Measurements from ENCODE around the gene MT1M.

DNA sequence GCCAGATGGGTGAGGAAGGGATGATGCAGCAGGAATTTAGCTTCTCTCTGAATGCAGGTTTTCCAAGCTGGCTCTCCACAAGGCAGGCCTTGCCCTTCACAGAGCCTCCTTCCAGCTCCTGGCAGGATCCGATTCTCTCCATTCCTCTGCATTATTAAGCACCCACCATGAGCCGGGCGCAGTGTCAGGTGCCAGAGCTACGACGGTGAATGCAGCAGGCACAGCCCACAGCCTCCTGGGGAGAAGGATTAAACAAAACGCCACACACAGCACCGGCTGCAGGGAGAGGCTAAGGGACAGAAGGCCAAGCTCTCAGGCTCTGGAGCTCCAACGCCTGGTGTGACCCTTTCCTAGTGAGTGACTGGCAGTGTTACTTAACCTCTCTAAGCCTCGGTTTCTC, 31.1 kb upstream of the MT1M start:
- TF ChIP-seq POLR2A (IDR thresholded peaks at IDR 0.05; ENCODE audit: borderline replicate concordance, extremely low read depth, insufficient read depth, insufficient read length) (no peak), SP1 (IDR thresholded peaks at IDR 0.05; ENCODE audit: low read depth) (no peak), ZNF274 (IDR thresholded peaks at IDR 0.05; ENCODE audit: low read depth, low read length) (no peak), SRF (IDR thresholded peaks at IDR 0.05; ENCODE audit: low read depth) (no peak), POLR2AphosphoS5 (IDR thresholded peaks at IDR 0.05; ENCODE audit: low read depth, low read length) (no peak), EZH2 (IDR thresholded peaks at IDR 0.05) (no peak), CEBPB (IDR thresholded peaks at IDR 0.05; ENCODE audit: low read depth) (no peak), YY1 (IDR thresholded peaks at IDR 0.05; ENCODE audit: extremely low read depth, insufficient replicate concordance, low read depth, low read length) (no peak)
- TF ChIP-seq, protein P1, sequence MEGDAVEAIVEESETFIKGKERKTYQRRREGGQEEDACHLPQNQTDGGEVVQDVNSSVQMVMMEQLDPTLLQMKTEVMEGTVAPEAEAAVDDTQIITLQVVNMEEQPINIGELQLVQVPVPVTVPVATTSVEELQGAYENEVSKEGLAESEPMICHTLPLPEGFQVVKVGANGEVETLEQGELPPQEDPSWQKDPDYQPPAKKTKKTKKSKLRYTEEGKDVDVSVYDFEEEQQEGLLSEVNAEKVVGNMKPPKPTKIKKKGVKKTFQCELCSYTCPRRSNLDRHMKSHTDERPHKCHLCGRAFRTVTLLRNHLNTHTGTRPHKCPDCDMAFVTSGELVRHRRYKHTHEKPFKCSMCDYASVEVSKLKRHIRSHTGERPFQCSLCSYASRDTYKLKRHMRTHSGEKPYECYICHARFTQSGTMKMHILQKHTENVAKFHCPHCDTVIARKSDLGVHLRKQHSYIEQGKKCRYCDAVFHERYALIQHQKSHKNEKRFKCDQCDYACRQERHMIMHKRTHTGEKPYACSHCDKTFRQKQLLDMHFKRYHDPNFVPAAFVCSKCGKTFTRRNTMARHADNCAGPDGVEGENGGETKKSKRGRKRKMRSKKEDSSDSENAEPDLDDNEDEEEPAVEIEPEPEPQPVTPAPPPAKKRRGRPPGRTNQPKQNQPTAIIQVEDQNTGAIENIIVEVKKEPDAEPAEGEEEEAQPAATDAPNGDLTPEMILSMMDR (IDR thresholded peaks at IDR 0.05 in 2 of 3, conservative IDR thresholded peaks at IDR 0.05 in 1 of 3; ENCODE audit: borderline replicate concordance in 1 of 3, insufficient read depth in 1 of 3, low read depth in 2 of 3, low read length in 2 of 3): no peak
- TF ChIP-seq, protein P2, sequence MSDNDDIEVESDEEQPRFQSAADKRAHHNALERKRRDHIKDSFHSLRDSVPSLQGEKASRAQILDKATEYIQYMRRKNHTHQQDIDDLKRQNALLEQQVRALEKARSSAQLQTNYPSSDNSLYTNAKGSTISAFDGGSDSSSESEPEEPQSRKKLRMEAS (IDR thresholded peaks at IDR 0.05): no peak
- TF ChIP-seq, protein P3, sequence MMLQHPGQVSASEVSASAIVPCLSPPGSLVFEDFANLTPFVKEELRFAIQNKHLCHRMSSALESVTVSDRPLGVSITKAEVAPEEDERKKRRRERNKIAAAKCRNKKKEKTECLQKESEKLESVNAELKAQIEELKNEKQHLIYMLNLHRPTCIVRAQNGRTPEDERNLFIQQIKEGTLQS (IDR thresholded peaks at IDR 0.05): no peak
- TF ChIP-seq, protein P4, sequence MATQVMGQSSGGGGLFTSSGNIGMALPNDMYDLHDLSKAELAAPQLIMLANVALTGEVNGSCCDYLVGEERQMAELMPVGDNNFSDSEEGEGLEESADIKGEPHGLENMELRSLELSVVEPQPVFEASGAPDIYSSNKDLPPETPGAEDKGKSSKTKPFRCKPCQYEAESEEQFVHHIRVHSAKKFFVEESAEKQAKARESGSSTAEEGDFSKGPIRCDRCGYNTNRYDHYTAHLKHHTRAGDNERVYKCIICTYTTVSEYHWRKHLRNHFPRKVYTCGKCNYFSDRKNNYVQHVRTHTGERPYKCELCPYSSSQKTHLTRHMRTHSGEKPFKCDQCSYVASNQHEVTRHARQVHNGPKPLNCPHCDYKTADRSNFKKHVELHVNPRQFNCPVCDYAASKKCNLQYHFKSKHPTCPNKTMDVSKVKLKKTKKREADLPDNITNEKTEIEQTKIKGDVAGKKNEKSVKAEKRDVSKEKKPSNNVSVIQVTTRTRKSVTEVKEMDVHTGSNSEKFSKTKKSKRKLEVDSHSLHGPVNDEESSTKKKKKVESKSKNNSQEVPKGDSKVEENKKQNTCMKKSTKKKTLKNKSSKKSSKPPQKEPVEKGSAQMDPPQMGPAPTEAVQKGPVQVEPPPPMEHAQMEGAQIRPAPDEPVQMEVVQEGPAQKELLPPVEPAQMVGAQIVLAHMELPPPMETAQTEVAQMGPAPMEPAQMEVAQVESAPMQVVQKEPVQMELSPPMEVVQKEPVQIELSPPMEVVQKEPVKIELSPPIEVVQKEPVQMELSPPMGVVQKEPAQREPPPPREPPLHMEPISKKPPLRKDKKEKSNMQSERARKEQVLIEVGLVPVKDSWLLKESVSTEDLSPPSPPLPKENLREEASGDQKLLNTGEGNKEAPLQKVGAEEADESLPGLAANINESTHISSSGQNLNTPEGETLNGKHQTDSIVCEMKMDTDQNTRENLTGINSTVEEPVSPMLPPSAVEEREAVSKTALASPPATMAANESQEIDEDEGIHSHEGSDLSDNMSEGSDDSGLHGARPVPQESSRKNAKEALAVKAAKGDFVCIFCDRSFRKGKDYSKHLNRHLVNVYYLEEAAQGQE (IDR thresholded peaks at IDR 0.05; ENCODE audit: low read depth): no peak
